T-helper 2 cell treated with Interferon-gamma antibody and Interleukin-4, amounts not matched to agents 100 ng/mL and 5 ng/mL, for 36 hours (primary cell): Measurements from ENCODE around the gene FNDC7. TPM values are rescaled to one million over a fixed set of nuclear protein-coding genes. Genes with fewer than 3 reads are reported as not detected.

Experiments used
- intact Hi-C: fragments of 100-400 bp; cut with micrococcal nuclease; formaldehyde crosslinking; loops from one replicate; pipeline ENCODE4 v1.15.1; 2023
- total RNA-seq: library from RNA; stranded (reverse); gene quantifications from 2 replicates; pipeline ENCODE4 v1.2.3, GENCODE V29; 2022

The FNDC7 gene
- total RNA-seq, 1 donor from 2014 or later = 0.07 TPM

DNA sequence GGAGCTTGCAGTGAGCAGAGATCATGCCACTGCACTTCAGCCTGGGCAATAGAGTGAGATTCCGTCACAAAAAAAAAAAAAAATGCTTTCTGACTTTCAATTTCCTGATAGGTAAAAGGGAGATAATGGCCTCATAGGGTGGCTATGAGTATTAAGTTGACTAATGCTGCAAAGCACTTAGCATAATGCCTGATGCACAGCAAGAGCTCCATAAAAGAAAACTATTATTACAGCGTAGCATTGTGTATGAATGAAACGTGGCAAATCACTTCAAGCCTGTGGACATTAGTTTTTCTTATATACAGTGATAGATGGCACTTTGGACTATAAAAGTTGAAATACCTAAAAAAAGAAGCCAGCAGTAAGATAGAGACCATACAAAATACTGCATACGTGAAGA, 16.8 kb downstream of the FNDC7 start:
- intact Hi-C loops = no loop called here

DNA sequence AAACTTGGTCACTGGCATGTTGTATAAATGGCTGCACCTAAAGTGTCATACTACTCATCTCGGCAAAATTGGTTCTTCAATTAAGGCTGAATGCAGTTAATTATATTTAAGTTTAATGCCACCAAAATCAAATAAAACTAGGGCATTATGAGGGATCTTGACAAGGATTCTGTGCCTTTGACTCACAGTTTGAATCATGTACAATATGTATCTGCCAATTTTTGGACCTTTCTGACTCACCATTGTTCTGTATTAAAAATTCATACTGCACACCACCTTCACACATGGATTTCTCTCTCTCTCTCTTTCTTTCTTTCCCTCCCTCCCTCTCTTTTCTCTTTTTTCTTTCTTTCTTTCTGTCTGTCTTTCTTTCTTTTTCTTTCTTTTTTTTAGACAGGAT, 19.7 kb downstream of the FNDC7 start:
- intact Hi-C loops = no loop called here

DNA sequence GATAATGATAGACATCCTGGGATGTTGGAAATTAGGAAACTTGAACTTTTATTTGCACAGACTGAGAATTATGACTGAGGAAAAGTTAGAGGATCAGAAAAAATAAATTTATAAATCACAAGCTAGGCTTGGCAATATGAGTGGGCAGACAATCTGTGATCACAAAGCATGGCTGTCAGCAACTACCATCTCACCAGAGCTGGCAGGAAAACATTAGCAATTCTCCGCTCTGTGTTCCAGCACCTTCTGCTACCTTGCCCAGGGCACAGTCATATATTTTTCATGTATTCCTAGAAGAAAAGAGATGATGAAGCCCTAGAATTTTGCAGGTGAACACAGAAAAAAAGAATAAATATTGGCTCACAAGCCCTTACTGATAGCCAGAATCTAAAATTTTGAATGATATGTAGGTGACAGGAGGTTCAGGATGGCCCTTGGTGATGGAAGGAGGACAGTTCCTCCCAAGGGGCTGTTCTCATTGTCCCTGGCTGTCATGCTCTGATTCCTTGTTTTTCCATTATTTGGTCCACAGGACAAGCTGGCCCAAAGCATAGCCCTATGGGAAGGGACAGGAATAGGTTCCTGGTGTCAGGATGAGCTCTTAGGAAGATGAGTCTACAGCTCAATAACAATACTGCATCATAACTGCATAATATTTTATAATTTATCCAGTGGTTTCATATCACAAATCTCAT, 21.6 kb downstream of the FNDC7 start:
- intact Hi-C loops = no loop called here

DNA sequence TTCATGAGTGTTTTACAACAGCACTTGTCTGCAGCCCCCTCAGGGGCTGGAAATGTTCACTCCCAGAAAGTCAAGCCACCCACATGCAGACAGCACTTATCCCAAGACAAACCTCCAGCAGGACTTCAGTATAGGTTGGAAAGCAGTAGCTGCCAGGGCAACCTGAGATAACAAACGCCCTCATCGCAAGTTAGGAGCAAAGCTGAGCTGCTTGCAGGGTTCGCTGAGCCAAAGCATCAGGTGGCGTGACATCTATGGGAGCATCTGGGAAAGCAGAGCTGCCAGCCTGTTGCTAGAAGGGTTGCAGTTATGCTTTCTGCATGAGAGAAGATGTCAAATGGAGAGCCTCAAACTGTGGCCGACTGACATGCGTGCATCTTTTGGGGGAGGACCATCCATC, 29.5 kb downstream of the FNDC7 start:
- intact Hi-C loops = no loop called here

DNA sequence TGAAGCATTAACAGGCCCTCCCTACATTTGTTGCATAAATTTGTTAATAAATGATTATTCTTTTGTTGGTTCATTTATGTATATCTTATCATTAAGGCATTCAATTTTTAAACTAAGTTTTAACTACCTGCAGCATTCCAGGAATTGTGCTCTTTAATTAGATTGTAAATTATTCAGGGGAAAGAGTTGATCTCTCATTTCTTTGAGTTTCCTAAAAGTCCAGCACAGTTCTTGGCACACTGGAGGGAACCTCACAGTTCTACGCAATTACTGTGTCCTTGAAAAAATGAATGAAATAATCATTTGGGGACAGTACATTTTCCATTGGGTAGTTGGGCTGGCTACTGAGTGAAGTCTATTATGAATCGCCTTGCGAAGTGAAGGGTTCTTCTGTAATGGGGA, 33.3 kb downstream of the FNDC7 start:
- intact Hi-C loops = loop anchor here (1.0 to 5.0 kb wide), 14 partner anchors 41 to 544 kb away; partner anchors contain the start of genes ELAPOR1, GPSM2, HENMT1 and PRPF38B

DNA sequence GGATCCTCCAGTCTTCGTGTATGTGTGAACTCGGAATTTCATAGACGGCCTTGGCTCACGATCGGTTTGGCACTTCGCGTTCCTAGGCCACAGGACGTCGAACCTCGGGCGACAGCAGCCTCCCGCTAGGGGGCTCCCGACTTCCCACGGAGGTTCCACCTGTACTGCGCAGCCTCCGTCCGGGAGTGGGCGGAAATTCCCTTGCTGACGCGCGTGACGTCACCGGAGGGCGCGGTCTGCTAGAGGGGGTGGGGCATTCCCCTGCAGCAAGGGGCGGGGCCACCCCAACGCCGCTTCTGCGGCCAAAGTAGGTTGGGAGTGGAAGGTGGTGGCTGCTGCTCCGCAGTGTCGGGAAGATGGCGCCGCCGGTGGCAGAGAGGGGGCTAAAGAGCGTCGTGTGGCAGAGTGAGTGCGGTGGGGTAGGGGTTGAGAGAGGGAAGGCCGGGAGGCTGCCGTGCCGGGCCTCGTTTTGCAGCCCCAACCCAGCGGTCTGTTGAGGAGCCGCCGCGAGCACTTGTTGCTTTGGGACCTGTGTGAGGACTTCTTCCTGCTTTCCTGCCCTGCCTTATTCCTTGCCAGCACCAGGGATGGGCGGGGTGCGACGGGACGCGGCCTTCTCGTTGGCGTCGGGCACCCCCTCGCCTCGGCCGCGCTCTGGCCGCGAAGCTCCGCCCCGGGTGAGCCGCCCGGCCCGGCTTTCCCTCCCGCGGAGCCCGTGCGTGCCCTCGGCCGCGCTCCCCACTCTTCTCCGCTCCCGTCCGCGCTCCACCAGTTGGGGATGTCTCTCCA, 33.9 kb downstream of the FNDC7 start, which contains the start of gene STXBP3:
Gene STXBP3 (plus strand): TSS at position 293 of the 789 bp plus-strand sequence. CDS start 64 bp downstream, at position 357.
- intact Hi-C loops = loop anchor here (1.0 to 5.0 kb wide), 14 partner anchors 42 to 544 kb away; partner anchors contain the start of genes ELAPOR1, GPSM2, HENMT1 and PRPF38B

DNA sequence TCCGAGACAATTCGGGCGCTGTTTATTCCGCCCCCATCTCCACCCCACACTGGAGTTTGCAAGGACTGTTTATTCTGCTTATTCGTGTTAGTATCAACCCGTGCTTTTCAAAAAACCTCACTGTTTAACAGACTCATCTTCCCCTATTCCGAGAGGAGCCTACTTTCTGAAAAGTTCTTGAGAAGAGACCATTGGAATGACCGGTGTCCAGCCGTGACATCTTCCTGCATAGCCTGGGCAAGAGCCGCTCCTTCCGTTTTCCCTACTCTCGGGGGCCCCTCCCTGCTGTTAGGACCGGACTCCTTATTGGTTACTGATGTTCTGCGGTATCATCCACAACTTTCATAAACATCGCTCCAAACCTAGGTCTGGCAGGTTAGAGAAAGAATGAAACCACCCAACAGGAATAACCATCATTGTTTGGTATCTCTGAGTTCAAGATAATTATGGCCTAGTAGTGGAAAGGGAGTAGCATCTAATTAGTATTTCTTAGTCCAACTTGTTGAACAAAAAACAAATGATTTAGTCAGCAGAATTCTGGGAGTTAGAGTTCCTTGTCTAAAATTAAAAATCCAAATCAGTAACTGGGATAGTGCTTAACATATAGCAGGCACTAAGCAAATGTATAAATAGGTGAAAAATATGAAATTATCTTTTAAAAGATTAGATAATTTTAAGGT, 34.6 kb downstream of the FNDC7 start:
- intact Hi-C loops = loop anchor here (2.0 to 5.0 kb wide), 12 partner anchors 43 to 545 kb away; partner anchors contain the start of genes ELAPOR1, GPSM2, HENMT1 and PSRC1

DNA sequence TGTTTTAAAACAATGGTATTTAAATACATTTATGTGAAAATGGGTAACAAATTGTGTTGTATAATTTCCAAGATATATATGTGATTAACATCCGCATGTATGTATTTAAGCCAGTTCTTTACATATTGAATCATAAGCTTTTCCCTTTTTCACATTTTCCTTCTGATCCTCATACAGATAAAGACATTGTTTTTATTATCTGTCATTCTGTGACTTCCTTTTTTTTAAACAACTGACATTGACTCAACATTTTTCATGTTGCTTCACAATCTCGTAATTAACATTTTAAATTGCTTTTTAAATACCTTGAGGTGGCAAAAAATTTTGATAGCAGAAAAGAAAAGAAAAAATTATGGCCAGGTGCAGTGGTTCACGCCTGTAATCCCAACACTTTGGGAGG, 35.2 kb downstream of the FNDC7 start:
- intact Hi-C loops = loop anchor here (2.0 to 5.0 kb wide), 13 partner anchors 33 to 546 kb away; partner anchors contain the start of genes ELAPOR1, GPSM2, HENMT1 and PSRC1

DNA sequence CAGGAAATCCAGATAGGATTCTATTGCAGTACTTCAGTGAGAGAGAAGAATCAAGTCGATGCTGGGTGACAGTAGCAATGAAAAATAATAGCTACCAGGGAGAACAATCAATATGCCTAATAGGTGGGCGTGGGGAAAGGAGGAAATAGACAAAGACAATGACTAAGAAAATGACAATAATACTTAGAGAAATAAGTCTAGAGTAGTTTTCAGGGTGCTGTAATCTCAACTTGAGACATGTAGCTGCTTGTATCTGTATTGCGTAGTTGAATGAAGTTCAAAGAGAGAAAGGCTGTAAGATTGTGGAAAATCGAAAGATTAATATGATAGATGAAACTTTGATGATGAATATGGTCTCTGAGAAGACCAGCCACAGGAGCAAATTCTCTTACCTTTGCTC, 36.4 kb downstream of the FNDC7 start:
- intact Hi-C loops = loop anchor here (2.0 to 5.0 kb wide), 8 partner anchors 32 to 547 kb away; partner anchors contain the start of genes ELAPOR1, HENMT1, SARS1 and SLC25A24

DNA sequence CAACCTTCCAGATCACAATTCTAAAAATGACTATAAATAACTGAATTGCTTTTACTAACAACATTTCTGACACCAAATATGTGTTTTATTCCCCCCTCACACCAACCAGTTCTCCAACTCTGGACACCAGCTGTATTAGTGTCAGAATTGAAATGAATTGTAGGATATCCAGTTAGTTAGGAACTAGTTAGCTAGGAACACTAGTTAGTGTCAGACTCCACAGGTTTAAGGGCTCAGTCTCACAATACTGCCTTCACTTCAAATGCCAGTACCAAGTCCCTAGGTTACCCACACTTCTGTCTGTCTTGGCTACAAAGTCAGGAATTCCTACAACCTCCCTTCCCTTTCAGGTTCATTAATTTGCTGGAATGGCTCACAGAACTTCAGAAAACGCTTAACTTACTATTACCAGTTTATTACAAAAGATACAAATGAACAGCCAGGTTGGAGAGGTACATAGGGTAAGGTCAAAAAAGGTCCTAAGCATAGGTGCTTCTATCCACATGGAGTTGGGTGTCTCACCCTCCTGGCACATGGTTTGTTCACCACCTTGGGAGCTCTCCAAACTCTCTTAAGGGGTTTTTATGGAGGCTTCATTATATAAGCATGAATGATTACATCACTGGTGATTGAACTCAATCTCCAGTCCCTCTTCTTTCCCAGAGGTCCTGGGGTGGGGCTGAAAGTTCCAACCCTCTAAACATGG, 37.9 kb downstream of the FNDC7 start:
- intact Hi-C loops = no loop called here

DNA sequence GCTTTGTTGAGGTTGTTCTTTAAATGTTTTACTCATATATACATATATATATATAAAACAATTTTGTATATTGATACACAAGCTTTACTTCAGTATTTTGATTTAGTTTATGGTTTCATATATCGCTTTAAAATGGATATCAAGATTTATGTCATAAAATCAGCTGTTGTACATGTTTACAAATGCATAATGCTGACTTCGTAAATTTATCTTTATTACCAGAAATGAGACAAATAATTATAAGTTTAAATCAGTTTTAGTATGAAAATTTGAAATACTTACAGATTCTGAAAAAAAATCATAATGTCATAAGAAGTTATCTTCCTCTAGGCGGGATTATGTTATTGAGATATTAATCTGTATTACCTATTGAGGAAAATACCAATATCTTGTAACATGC, 40.7 kb downstream of the FNDC7 start:
- intact Hi-C loops = no loop called here

DNA sequence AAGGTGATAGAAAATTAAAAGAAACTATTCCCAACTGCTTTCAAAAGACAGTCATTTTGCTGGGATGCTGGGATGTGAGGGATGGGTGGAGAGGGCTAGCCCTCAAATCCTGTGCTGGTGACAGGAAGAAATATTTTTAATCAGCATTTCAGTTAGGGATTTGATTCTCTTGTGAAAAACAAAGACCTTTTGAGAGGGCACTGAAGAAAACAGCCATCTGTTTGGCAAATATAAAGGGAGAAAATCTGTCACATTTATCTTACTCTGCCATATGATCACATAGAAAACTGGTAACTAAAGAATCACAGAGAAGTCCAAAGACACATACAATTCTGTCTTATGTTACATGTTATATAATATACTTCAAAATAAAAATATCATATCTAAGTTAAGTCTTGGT, 46.1 kb downstream of the FNDC7 start:
- intact Hi-C loops = no loop called here

DNA sequence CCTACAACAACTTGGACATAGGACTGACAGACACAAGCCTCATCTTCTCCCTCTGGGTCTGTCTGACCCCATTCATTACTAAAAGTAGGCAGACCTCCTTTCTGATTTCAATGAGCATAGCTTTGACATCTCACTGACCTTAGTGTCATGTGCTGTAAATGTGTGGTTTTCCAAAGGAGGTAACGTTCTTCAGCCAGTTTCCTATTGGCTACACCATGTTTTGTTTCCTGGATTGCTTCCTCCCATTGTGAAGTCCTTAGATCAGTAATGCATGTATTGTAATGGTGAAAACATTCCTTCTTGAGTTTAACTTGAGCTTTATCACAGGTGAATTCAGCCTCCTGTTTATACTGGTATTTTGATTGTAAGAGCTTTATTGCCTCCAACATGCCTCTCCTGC, 54.4 kb downstream of the FNDC7 start:
- intact Hi-C loops = no loop called here

DNA sequence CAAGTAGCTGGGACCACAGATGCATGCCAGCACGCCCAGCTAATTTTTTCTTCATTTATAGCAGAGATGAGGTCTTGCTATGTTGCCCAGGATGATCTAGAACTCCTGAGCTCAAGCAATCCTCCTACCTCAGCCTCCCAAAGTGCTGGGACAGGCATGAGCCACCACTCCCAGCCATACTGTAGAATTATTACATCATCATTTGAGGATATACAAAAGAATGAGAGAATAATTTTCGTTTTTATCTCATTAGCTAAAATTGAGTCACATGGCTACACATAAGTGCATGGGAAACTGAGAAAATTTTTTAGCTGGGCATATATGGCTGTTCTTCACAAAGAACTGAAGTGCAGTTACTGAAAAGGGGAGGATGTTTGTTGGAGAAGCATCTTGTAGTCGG, 55.0 kb downstream of the FNDC7 start:
- intact Hi-C loops = no loop called here

DNA sequence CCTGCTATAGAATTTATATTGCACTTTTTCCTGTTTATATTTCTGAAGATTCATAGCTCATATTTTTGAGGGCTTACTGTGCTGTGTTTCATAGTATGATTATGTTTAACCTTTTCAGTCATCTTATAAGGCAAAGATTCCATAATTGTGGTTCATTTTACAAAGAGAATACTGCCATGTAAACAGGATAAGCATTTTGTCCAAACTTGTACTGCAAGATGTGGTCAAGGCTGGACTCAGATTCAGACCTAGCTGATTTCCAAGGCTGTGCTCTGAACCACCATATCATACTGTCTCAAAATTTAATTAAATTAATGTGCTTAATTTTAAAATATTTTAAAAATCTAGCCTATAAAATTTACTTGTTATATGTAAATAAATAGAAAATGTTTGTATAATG, 65.1 kb downstream of the FNDC7 start:
- intact Hi-C loops = no loop called here

DNA sequence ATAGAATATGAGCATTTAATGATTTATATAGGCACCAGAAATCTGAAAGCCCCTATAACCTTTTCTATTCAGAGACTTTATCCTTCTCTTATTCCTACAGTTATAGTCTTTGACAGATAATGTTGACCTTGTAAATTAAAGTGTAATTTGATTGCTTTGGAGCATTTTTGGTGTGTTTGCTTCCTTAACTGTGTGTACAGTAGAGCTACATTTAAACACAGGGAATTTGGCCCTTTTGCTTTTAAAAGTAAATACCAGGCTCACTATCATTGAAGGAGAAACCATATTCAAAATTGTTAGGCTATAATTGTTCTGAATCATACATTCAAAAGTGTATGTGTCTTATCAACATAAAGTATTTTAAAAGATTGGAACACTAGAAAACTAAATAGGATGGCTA, 66.7 kb downstream of the FNDC7 start:
- intact Hi-C loops = no loop called here

DNA sequence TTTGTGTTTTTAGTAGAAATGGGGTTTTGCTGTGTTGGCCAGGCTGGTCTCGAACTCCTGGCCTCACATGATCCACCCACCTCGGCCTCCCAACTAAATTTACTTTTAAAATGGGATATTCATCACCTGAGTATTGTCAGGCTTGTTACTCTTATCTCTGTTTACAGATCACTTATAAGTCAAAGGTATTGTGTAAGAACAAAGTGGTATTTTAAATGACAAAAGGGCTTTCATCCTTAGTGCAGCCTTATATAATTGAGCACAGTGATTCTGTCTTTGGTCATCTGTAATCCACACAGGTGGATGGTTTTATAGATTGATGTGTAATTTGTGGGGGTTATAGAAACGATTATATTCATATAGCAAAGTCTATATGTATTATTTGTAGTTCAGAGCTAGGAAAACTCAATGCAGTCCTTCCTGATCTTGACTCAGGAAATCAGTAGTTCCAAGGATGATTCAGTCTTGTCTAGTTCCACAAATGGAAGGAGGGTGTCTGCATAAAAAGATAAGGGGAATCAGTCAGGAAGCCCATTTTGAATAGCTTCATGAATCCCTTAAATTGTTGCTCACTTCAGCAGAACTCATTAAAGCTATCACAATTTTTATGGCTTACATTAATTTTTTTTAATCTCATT, 68.3 kb downstream of the FNDC7 start:
- intact Hi-C loops = loop anchor here (2.0 kb wide), 1 partner anchor 32 kb away; no protein-coding TSS in a partner anchor

DNA sequence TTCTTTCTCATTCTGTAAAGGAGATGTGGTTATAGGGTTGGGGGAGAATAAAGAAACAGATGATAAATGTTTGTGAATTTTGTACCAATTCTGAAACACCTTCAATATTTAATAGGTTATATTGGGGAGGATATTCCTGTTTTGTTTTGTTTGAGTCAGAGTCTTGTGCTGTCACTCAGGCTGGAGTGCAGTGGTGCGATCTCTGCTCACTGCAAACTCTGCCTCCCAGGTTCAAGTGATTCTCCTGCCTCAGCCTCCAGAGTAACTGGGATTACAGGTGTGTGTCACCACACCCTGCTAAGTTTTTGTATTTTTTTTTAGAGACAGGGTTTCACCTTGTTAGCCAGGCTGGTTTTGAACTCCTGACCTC, 68.9 kb downstream of the FNDC7 start:
- intact Hi-C loops = loop anchor here (2.0 kb wide), 1 partner anchor 33 kb away; no protein-coding TSS in a partner anchor

DNA sequence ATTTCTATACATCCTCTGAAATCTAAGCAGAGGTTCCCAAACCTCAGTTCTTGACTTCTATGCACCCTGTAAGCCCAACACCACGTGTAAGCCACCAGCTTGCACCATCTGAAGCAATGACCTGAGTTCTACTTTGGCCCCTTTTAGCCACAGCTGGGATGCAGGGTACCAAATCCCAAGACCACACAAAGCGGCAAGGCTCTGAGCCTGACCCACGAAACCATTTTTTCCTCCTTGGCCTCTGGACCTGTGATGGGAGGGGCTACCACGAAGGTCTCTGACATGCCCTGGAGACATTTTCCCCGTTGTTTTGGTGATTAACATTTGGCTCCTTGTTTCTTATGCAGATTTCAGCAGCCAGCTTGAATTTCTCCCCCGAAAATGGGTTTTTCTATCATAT, 72.6 kb downstream of the FNDC7 start:
- intact Hi-C loops = no loop called here

DNA sequence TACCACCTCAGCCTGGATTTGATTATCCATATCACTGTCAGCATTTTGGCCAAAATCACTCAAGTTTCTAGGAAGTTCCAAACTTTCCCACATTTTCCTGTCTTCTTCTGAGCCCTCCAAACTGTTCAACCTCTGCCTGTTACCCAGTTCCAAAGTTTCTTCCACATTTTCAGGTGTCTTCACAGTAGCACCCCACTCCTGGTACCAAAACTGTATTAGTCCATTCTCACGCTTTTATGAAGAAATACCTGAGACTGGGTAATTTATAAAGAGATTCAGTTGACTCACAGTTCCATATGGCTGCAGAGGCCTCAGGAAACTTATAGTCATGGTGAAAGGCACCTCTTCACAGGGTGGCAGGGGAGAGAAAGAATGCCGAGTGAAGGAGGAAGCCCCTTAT, 73.2 kb downstream of the FNDC7 start:
- intact Hi-C loops = no loop called here
